ENCODE data around the gene CX3CL1. TPM values are rescaled to one million over a fixed set of nuclear protein-coding genes. Genes with fewer than 3 reads are reported as not detected.

Gene CX3CL1
- total and polyA plus RNA-seq, 2 of the 13 experiments (the other 11 are each of a cell fraction or from before 2014, with no cell fraction given) = 57.3 to 60.8 TPM

- TF ChIP-seq ZNF432 (CRISPR knock-in tag; IDR thresholded peaks at IDR 0.05; ENCODE audit: borderline replicate concordance) (no peak), ZNF609 (CRISPR knock-in tag; IDR thresholded peaks at IDR 0.05; ENCODE audit: borderline replicate concordance) (no peak), ZBED4 (CRISPR knock-in tag; IDR thresholded peaks at IDR 0.05; ENCODE audit: borderline replicate concordance) (no peak), ATM (IDR thresholded peaks at IDR 0.05; ENCODE audit: borderline replicate concordance) (peak; percentile 13; the same call in 1 of the 2 replicates), CEBPG (CRISPR knock-in tag; IDR thresholded peaks at IDR 0.05) (no peak), ZNF780A (CRISPR knock-in tag; IDR thresholded peaks at IDR 0.05) (0 out of 2 replicates have a peak, but pooled peaks have one; percentile 25), GABPB1 (CRISPR knock-in tag; IDR thresholded peaks at IDR 0.05) (no peak), PRDM15 (CRISPR knock-in tag; IDR thresholded peaks at IDR 0.05) (no peak), CENPX (CRISPR knock-in tag; IDR thresholded peaks at IDR 0.05) (no peak), TRIM22 (IDR thresholded peaks at IDR 0.05) (0 out of 2 replicates have a peak, but pooled peaks have one; percentile 11), NBN (conservative IDR thresholded peaks at IDR 0.05) (peak; percentile 87)
Observed at GRCh38 chr16:57388359-57389086, 16.2 kb downstream of the CX3CL1 start (continued).

Measured in HepG2 (cell line).